LNCaP clone FGC (cell line): ENCODE data around the gene CCDC40.
"Not testable (repeated sequence)": the region's sequence is repeated elsewhere in the genome, so short reads cannot be mapped to it uniquely, and the experiment has no call there.

Experiments
- DNase-seq: peaks from one replicate; pipeline ENCODE4 v3.0.0-alpha.2; 2011; ENCODE audit warnings: low read depth
- H3K4me3 ChIP-seq: 2 replicates; pipeline ENCODE4 v1.5.1; 2011; ENCODE audit warnings: mild to moderate bottlenecking, low read depth, low read length, control low read depth
- CTCF ChIP-seq: IDR thresholded peaks from 2 replicates; pipeline ENCODE4 v1.5.1; 2012; ENCODE audit warnings: mild to moderate bottlenecking; ENCODE audit not compliant: control insufficient read depth, insufficient read depth; ENCODE audit errors: extremely low read depth

The CCDC40 gene

GRCh38 chr17:80087346-80088265, 51.2 kb downstream of the CCDC40 start:
- TF ChIP-seq CTCF, result no peak
- H3K4me3 ChIP-seq, result no peak overlapping the region
- no peak for DNase-seq

- no peak for DNase-seq
- no peak overlapping the region for H3K4me3 ChIP-seq
- no peak for TF ChIP-seq CTCF
These were observed 53.3 kb downstream of the CCDC40 start for GRCh38 chr17:80089762-80090161.

- DNase-seq, H3K4me3 ChIP-seq: not testable (repeated sequence)
These were observed 53.7 kb downstream of the CCDC40 start for GRCh38 chr17:80090164-80090563.

- TF ChIP-seq CTCF, result no peak
- no peak overlapping the region for H3K4me3 ChIP-seq
- no peak for DNase-seq
These were observed 54.9 kb downstream of the CCDC40 start for GRCh38 chr17:80091376-80091775.

- TF ChIP-seq CTCF, result no peak
- no peak for DNase-seq
- H3K4me3 ChIP-seq, result no peak overlapping the region
These were observed 56.5 kb downstream of the CCDC40 start for GRCh38 chr17:80092959-80093358.

- TF ChIP-seq CTCF, result no peak
- H3K4me3 ChIP-seq, result no peak overlapping the region
- no peak for DNase-seq
These were observed 58.8 kb downstream of the CCDC40 start for GRCh38 chr17:80095038-80095843.

GRCh38 chr17:80095844-80096475, 59.5 kb downstream of the CCDC40 start:
- H3K4me3 ChIP-seq, result no peak overlapping the region
- TF ChIP-seq CTCF, result no peak
- no peak for DNase-seq
